PC-3 (cell line): ENCODE measurements around the gene DNAJC25. TPM values are rescaled to one million over a fixed set of nuclear protein-coding genes. Genes with fewer than 3 reads are reported as not detected.

Experiments used
- ATAC-seq: fragments of 200-7000 bp; cut with Tn5 transposase; 2 replicates; pipeline ENCODE4 v1.9.1; 2020; ENCODE audit warnings: mild to moderate bottlenecking, moderate library complexity
- BruUV-seq: library from RNA; stranded (reverse); fragments of 400-500 nt; replicated peaks from 2 replicates; lab custom pipeline; 2021; lab: Mats Ljungman, UMichigan
- CTCF ChIA-PET: fragments of 300-600 bp; sonication (Branson Sonifier 250); formaldehyde crosslinking; loops from one replicate; lab custom pipeline; 2022; ENCODE audit warnings: antibody characterized with exemption; lab: Charles Lee
- POLR2A ChIA-PET: fragments of 300-600 bp; sonication (Branson Sonifier 250); formaldehyde crosslinking; loops from one replicate; lab custom pipeline; 2022; ENCODE audit warnings: antibody characterized with exemption; ENCODE audit not compliant: unreplicated experiment; lab: Charles Lee
- DNase-seq: peaks from one replicate; pipeline ENCODE4 v3.0.0-alpha.2; 2015
- H2AFZ ChIP-seq: fragments of 300-600 bp; sonication (generic); 2 replicates; pipeline ENCODE4 v1.6.0; 2016; ENCODE audit warnings: antibody characterized with exemption, low read length
- H3F3A ChIP-seq: fragments of 300-600 bp; sonication (generic); one replicate; pipeline ENCODE4 v1.6.0; 2017; ENCODE audit warnings: antibody characterized with exemption, low read length, control low read depth, mild to moderate bottlenecking; ENCODE audit not compliant: unreplicated experiment
- H3K27ac ChIP-seq: fragments of 300-600 bp; sonication (generic); 2 replicates; pipeline ENCODE4 v1.5.1; 2016; ENCODE audit warnings: mild to moderate bottlenecking, low read length
- H3K27me3 ChIP-seq: fragments of 300-600 bp; sonication (generic); 2 replicates; pipeline ENCODE4 v1.6.1; 2016; ENCODE audit warnings: low read length, mixed read lengths
- H3K36me3 ChIP-seq: fragments of 300-600 bp; sonication (generic); 2 replicates; pipeline ENCODE4 v1.6.1; 2016; ENCODE audit warnings: low read depth, mixed run types, low read length, mixed read lengths
- H3K4me1 ChIP-seq: fragments of 300-600 bp; sonication (generic); 2 replicates; pipeline ENCODE4 v1.5.1; 2016; ENCODE audit warnings: low read length; ENCODE audit not compliant: insufficient read depth
- H3K4me2 ChIP-seq: fragments of 300-600 bp; sonication (generic); 2 replicates; pipeline ENCODE4 v1.6.0; 2016; ENCODE audit warnings: low read length
- H3K4me3 ChIP-seq: fragments of 300-600 bp; sonication (generic); 2 replicates; pipeline ENCODE4 v1.5.1; 2016; ENCODE audit warnings: mild to moderate bottlenecking, low read length, mixed read lengths
- H3K79me2 ChIP-seq: fragments of 300-600 bp; sonication (generic); 2 replicates; pipeline ENCODE4 v1.6.1; 2017; ENCODE audit warnings: low read length, mixed read lengths
- H3K9ac ChIP-seq: fragments of 300-600 bp; sonication (generic); 2 replicates; pipeline ENCODE4 v1.6.0; 2016; ENCODE audit warnings: mild to moderate bottlenecking, low read length
- H3K9me2 ChIP-seq: fragments of 300-600 bp; sonication (generic); replicated peaks from 2 replicates; pipeline ENCODE4 v1.6.1; 2016; ENCODE audit warnings: mixed run types, low read length, mixed read lengths
- H3K9me3 ChIP-seq: fragments of 300-600 bp; sonication (generic); 2 replicates; pipeline ENCODE4 v1.6.1; 2016; ENCODE audit warnings: low read length, mixed read lengths
- H4K20me1 ChIP-seq: fragments of 300-600 bp; sonication (generic); 2 replicates; pipeline ENCODE4 v1.6.1; 2016; ENCODE audit warnings: low read length, mixed read lengths
- EZH2 ChIP-seq: fragments of 300-600 bp; sonication (generic); IDR thresholded peaks from one replicate; pipeline ENCODE4 v1.6.1; 2017; ENCODE audit warnings: antibody characterized with exemption, mild to moderate bottlenecking, low read length; ENCODE audit not compliant: unreplicated experiment
- EZH2phosphoT487 ChIP-seq: fragments of 300-600 bp; sonication (generic); IDR thresholded peaks from 2 replicates; pipeline ENCODE4 v1.6.1; 2018; ENCODE audit warnings: mild to moderate bottlenecking, antibody characterized with exemption, low read length, borderline replicate concordance
- intact Hi-C: fragments of 100-400 bp; cut with micrococcal nuclease; formaldehyde crosslinking; loops from 2 replicates; pipeline ENCODE4 v1.9.0; 2023
- total RNA-seq: library from RNA; depleted of rRNA; stranded (reverse); fragments of >200 nt; gene quantifications from 2 replicates; pipeline ENCODE4 v1.2.3, GENCODE V29; 2014
- TF ChIP-seq, protein P1 (sequence below): fragments of 300-600 bp; sonication (generic); conservative IDR thresholded peaks from 2 replicates; pipeline ENCODE4 v1.5.1; 2017; ENCODE audit warnings: antibody characterized with exemption, low read depth, mild to moderate bottlenecking, low read length

Gene DNAJC25
- total RNA-seq, 1 experiment from 2014 or later = 5.9 TPM

DNA sequence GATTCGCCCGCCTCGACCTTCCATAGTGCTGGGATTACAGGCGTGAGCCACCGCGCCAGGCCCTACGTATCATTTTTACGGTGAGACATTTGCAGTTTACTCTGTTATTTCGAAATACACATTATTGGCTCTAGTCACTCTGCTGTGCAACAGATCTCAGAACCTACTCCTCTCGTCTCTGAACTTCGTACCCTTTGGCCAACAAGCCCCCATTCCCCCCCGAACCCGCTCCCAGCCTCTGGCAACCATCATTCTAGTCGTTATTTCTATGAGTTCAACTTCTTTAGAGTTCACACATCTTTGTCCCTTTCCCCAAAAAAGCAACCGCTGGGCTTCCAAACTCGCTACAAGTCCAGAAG is 32.4 kb upstream of the DNAJC25 start:
- H3K79me2 ChIP-seq = peaks cover 24% of the 10 kb centered on the region
- ATAC-seq = peak; percentile 31
- DNase-seq = peak; percentile 31
- H3K27ac ChIP-seq = peak overlapping the region; percentile 43
- no peak for TF ChIP-seq EZH2phosphoT487
- TF ChIP-seq EZH2 = no peak
- TF ChIP-seq, protein P1, sequence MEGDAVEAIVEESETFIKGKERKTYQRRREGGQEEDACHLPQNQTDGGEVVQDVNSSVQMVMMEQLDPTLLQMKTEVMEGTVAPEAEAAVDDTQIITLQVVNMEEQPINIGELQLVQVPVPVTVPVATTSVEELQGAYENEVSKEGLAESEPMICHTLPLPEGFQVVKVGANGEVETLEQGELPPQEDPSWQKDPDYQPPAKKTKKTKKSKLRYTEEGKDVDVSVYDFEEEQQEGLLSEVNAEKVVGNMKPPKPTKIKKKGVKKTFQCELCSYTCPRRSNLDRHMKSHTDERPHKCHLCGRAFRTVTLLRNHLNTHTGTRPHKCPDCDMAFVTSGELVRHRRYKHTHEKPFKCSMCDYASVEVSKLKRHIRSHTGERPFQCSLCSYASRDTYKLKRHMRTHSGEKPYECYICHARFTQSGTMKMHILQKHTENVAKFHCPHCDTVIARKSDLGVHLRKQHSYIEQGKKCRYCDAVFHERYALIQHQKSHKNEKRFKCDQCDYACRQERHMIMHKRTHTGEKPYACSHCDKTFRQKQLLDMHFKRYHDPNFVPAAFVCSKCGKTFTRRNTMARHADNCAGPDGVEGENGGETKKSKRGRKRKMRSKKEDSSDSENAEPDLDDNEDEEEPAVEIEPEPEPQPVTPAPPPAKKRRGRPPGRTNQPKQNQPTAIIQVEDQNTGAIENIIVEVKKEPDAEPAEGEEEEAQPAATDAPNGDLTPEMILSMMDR = no peak
- no peaks in the 10 kb centered on the region for H4K20me1 ChIP-seq
- H3K4me3 ChIP-seq = peak overlapping the region; percentile 80
- no peaks in the 10 kb centered on the region for H3K27me3 ChIP-seq
- H3K9me3 ChIP-seq = no peaks in the 10 kb centered on the region
- no peaks in the 10 kb centered on the region for H3K9me2 ChIP-seq
- intact Hi-C loops = loop anchor here (1.0 kb wide), 2 partner anchors 24 to 93 kb away; no protein-coding TSS in a partner anchor
- BruUV-seq = TSS peak; percentile 45
- peaks cover 16% of the 10 kb centered on the region for H3K4me1 ChIP-seq
- H3K9ac ChIP-seq = peak overlapping the region; percentile 76
- H3K4me2 ChIP-seq = peak overlapping the region; percentile 92
- ChIA-PET CTCF (interaction anchor here (0.5 to 2.2 kb wide), 6 partner anchors 12 to 220 kb away, joined by 3 to 18 read pairs (median 8); no protein-coding TSS in a partner anchor), POLR2A (no interaction called here)
- peak overlapping the region; percentile 98 for H2AFZ ChIP-seq
- H3F3A ChIP-seq = no peaks in the 10 kb centered on the region
- peaks cover 12% of the 10 kb centered on the region for H3K36me3 ChIP-seq

DNA sequence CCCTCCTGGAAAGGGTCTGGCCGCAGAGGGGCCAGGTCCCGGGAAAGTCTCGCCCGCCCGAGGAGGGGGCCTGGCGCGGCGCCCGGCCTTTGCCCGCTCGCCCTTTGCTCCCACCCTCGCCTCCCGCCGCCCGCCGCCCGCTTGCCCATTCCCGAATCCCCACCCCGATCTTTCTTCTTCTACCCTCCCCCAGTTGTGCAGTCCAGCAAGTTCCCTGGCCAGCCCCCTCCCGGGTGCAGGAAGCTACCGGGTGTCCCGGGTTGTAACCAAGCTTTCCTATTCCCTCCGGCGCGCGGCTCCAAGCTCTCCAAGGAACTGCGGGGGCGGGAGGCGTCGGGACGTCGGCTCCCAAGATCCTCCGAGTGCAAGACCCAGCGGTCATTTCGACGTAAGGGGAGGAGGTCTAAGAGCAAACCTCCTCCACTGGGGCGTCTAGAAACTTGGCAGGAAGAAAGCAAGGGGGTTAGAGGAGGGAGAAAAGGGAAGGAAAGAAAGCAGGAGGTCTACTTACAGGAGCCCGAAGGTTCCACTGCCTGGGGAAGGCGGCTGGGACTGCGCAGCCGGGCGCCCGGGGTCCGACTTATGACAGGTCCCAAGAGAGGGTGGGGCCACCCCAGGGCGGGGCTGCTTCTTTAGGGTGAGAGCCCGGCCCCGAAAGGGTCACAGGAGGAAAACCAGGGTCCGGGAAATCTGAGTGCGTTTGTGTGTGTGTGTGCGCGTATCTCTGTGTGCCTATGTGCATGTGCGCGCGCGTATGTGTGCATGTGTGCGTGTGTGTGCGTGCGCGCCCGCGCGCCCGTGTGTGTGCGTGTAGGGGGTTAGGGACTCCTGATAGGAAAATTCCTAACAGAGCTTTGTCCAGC is 31.8 kb upstream of the DNAJC25 start, which contains the start of gene PTGR1:
Gene PTGR1 (minus strand): TSS at position 556 of the 863 bp plus-strand sequence. CDS start 2,225 bp downstream, outside the sequence.
- ATAC-seq (peak; percentile 84), DNase-seq (peak; percentile 72)
- H3K79me2 ChIP-seq = peaks cover 24% of the 10 kb centered on the region
- peak within 1 kb of the TSS; percentile 98 for H2AFZ ChIP-seq
- peak within 1 kb of the TSS; percentile 43 for H3K27ac ChIP-seq
- intact Hi-C loops = loop anchor here (1.0 kb wide), 1 partner anchor 92 kb away; no protein-coding TSS in a partner anchor
- H3K4me2 ChIP-seq = peak within 1 kb of the TSS; percentile 92
- BruUV-seq = no TSS peak
- ChIA-PET POLR2A (interaction anchor here (0.6 kb wide), 1 partner anchor 1283 kb away, joined by 4 read pairs; no protein-coding TSS in a partner anchor), CTCF (interaction anchor here (0.6 to 2.2 kb wide), 3 partner anchors 22 to 219 kb away, joined by 7 to 18 read pairs (median 15); no protein-coding TSS in a partner anchor)
- no peaks in the 10 kb centered on the region for H4K20me1 ChIP-seq
- peak within 1 kb of the TSS; percentile 76 for H3K9ac ChIP-seq
- H3K36me3 ChIP-seq = peaks cover 12% of the 10 kb centered on the region
- TF ChIP-seq EZH2phosphoT487 (no peak), EZH2 (no peak)
- TF ChIP-seq, protein P1 = no peak
- H3K4me1 ChIP-seq = peaks cover 16% of the 10 kb centered on the region
- H3K4me3 ChIP-seq = peak within 1 kb of the TSS; percentile 80
- H3K9me3 ChIP-seq = no peaks in the 10 kb centered on the region
- no peaks in the 10 kb centered on the region for H3F3A ChIP-seq
- no peaks in the 10 kb centered on the region for H3K27me3 ChIP-seq
- H3K9me2 ChIP-seq = no peaks in the 10 kb centered on the region
